AG09319 (cell line): ENCODE data around the gene KCNS3.
"Not testable (repeated sequence)": the region's sequence is repeated elsewhere in the genome, so short reads cannot be mapped to it uniquely, and the experiment has no call there.

Experiments
- DNase-seq: peaks from one replicate; pipeline ENCODE4 v3.0.0-alpha.2; 2010; ENCODE audit warnings: low read depth; ENCODE audit errors: extremely low read depth
- TF ChIP-seq, protein P1 (sequence below): IDR thresholded peaks from 2 replicates; pipeline ENCODE4 v1.5.1; 2011; ENCODE audit warnings: low read depth, mild to moderate bottlenecking, inconsistent platforms, low read length, moderate library complexity

The KCNS3 gene

DNA sequence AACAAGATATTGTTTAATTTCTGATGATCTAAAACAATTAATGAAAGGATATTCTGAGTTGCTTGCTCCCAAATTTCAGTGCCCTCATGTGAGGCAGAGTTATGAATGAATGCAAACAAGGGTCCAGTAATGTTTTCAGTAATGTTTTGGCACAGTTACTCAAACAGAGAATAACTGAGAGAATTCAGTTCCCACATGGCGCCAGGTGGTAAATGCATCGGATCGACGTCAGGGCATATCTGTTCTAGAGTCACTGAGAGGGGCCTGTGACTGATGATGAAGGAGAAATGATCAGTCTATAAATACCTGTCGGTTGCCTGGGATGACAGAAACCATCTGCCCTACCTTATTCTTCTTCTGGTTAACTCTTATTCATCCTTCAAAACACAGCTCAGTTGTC lies 81.4 kb downstream of the KCNS3 start:
- DNase-seq: no peak
- TF ChIP-seq, protein P1, sequence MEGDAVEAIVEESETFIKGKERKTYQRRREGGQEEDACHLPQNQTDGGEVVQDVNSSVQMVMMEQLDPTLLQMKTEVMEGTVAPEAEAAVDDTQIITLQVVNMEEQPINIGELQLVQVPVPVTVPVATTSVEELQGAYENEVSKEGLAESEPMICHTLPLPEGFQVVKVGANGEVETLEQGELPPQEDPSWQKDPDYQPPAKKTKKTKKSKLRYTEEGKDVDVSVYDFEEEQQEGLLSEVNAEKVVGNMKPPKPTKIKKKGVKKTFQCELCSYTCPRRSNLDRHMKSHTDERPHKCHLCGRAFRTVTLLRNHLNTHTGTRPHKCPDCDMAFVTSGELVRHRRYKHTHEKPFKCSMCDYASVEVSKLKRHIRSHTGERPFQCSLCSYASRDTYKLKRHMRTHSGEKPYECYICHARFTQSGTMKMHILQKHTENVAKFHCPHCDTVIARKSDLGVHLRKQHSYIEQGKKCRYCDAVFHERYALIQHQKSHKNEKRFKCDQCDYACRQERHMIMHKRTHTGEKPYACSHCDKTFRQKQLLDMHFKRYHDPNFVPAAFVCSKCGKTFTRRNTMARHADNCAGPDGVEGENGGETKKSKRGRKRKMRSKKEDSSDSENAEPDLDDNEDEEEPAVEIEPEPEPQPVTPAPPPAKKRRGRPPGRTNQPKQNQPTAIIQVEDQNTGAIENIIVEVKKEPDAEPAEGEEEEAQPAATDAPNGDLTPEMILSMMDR: no peak

DNA sequence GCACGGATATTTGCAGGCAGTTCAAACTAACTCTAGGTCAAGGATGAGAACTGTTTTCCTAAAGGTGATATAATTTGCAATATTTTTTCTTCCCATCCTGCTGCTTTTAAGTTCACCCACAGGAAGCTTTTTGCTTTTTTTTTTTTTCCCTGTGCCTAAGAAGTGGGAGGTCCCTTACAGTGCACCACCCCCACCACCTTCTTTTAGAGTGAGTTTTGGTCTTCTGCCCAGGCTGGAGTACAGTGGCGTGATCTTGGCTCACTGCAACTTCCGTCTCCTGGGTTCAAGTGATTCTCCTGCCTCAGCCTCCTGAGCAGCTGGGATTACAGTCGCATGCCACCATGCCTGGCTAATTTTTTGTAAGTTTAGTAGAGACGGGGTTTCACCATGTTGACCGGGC lies 82.5 kb downstream of the KCNS3 start:
- TF ChIP-seq, protein P1: no peak
- DNase-seq: no peak

DNA sequence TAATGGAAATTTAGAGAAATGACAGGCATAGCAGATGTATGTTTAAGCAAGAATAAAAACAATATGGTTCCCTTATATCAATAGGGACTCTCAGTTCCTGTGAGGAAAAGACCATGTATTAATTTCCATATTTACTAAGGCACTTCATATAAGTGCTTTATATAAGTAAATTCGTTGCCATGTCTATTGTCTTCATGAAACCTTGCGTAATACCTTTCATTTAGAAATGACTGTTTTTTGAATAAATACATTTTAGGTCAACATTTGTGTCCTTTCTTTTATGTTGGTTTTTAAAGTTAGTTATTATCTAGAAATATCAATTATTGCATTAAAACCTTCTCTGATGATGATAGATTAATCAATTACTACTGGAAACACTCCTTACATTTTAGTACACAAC lies 83.3 kb downstream of the KCNS3 start:
- TF ChIP-seq, protein P1: no peak
- no peak for DNase-seq

DNA sequence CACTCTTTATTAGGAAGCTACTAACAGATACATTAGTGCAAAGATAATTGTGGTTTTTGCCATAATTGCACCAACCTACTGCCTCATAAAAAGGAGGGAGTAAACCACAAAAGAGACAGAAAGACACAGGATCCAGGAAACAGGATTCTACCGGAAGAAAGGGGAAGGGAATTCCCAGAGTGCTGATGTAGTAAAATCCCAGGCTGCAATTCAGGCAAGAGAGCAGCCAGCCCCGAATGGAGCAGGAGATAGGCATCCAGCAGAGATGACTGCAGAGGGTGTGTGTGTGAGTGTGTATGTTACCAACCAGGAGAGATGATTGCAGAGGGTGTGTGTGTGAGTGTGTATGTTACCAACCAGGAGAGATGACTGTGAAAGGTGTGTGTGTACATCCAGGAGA lies 84.4 kb downstream of the KCNS3 start:
- DNase-seq: no peak
- TF ChIP-seq, protein P1: no peak

DNA sequence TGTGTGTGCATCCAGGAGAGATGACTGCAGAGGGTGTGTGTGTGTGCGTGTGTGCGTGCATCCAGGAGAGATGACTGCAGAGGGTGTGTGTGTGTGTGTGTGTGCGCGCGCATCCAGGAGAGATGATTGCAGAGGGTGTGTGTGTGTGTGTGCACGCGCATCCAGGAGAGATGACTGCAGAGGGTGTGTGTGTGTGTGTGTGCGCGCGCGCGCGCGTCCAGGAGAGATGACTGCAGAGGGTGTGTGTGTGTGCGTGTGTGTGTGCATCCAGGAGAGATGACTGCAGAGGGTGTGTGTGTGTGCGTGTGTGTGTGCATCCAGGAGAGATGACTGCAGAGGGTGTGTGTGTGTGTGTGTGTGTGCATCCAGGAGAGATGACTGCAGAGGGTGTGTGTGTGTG lies 85.1 kb downstream of the KCNS3 start:
- DNase-seq: not testable (repeated sequence)

DNA sequence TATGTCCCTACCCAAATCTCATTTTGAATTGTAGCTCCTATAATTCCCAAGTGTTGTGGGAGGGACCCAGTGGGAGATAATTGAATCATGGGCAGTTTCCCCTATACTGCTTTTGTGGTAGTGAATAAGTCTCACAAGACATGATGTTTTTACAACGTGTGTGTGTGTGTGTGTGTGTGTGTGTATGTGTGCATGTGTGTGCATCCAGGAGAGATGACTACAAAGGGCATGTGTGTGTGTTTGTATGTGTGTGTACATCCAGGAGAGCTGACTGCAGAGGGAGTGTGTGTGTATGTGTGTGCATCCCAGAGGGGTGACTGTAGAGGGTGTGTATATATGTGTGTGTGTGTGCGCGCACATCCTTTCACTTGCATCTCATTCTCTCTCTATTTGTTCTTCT lies 86.7 kb downstream of the KCNS3 start:
- no peak for DNase-seq

DNA sequence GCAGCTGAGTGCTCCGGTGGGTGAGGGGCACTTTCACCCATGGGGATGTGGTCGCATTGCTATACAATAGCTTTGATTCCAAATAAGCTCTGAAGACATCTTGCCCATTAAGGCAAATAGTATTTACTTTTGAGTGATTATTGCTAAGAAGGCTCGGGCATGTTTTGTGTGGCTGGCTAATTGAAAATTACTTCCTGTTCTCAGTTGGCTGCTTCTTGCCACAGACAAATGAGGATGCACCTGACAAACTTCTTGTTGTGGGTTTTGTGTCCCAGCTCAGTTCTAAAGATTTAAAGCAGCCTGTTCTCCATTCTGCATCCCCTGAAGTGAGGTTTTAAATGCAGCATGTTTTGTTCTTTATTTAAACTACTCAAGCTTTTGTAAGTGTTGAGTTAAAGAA lies 88.3 kb downstream of the KCNS3 start:
- DNase-seq: no peak
- TF ChIP-seq, protein P1: no peak

More for the DNA sequence above, 86.7 kb downstream of the KCNS3 start:
- TF ChIP-seq, protein P1: no peak

DNA sequence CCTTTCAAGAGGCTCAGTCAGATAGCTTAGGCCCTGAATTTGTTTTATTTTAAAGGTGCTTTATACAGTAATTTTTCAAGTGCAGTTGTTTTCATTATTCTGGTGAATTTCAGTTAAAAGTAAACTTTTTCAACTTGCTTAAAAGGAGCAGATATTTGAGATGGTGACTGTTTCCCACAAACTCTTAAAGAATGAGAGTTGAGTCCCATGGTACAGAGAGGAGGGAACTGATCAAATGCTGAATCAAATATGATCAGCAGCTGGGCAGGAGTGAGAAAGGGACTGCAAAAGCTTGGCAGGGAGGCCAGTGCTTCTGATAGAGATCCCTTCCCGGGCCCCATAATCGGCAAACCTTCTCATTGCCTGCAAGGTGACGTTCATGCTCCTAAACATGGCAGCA lies 91.2 kb downstream of the KCNS3 start:
- no peak for DNase-seq
- TF ChIP-seq, protein P1: no peak
